Colonic mucosa (tissue), 4 donors: ENCODE data around the gene BAZ1B. TPM values are rescaled to one million over a fixed set of nuclear protein-coding genes. Genes with fewer than 3 reads are reported as not detected.
"Not testable (repeated sequence)": the region's sequence is repeated elsewhere in the genome, so short reads cannot be mapped to it uniquely, and the experiment has no call there.

Source experiments
- DNase-seq: peaks from one replicate; pipeline ENCODE4 v3.0.0-alpha.2; 2020
- H3K27ac ChIP-seq: fragments of 200-600 bp; one replicate; pipeline ENCODE4 v1.8.0; 2021
- H3K27me3 ChIP-seq: fragments of 200-600 bp; one replicate; pipeline ENCODE4 v1.8.0; 2021
- H3K36me3 ChIP-seq: fragments of 200-600 bp; one replicate; pipeline ENCODE4 v1.8.0; 2021
- H3K4me1 ChIP-seq: fragments of 200-600 bp; one replicate; pipeline ENCODE4 v1.8.0; 2021; ENCODE audit warnings: mild to moderate bottlenecking
- H3K4me3 ChIP-seq: fragments of 200-600 bp; one replicate; pipeline ENCODE4 v1.8.0; 2021
- H3K9ac ChIP-seq, 2 donors: one replicate each; pipeline ENCODE4 v1.7.0; 2013; ENCODE audit warnings: control low read depth in 2 of 2, low read depth in 2 of 2, low read length in 2 of 2
- H3K9me3 ChIP-seq: fragments of 200-600 bp; one replicate; pipeline ENCODE4 v1.8.0; 2021
- intact Hi-C: fragments of 100-400 bp; cut with DNase I; formaldehyde crosslinking; loops from one replicate; pipeline ENCODE4 v1.14.1; 2022
- total RNA-seq, 2 donors: library from RNA; stranded (reverse); fragmentation: NEBNext Ultra II Directional in 1 of 2; extraction: Animal tissue kit (Norgen Biotek cat#: 25700) in 1 of 2; gene quantifications; one replicate each; pipeline ENCODE4 v1.2.1, GENCODE V29; 2021
- TF ChIP-seq, protein P1 (sequence below): fragments of 200-600 bp; IDR thresholded peaks from one replicate; pipeline ENCODE4 v1.8.0; 2022; ENCODE audit warnings: antibody characterized with exemption, mild to moderate bottlenecking
- donor health status: healthy.
- donor health status: DM: no; HTN: no; CAD: no.
- donor health status: DM: no; HTN: no; CAD: no.

The BAZ1B gene
- total RNA-seq, 2 donors from 2014 or later: 43.9 to 58.4 TPM

DNA sequence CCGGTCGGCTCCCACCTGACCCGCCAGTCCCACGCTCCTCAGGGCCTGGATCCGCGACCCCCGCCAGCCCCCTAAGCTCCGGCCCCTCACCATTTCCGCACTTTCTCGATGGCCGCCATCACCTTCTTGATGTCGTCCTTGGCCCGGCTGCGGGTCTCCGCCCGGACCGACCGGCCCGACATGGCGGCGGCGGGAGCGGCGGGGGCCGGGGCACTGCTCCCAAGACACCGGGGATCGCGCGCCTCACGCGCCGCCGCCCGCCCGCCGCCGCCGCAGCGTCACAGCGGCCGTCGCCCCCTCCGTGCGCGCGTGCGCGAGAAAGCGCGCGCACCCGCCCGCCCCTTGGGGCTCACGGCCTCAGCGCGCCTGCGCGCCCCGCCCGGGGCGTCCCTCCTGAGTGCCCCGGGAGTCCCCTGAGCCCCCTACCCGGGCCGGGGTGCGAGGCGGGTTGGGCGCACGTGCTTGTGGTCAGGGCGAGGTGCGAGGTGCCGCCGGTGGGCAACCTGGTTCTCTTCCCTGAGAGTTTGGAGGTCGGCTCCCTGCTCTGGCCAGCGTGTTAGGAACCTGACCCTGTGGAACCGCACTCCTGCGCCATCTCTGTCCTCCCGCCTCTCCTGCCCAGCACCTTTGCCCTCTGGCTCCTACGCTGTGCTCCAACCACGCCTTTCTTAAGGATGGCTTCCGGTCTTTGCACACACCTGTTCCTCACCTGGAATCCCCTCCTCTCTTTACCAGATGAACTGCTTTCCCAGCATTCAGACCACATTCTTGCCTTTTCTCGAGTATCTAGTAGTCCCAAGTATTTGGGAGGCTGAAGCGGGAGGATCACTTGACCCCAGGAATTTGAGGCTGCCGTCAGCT lies 35.5 kb upstream of the BAZ1B start, which contains the start of gene BCL7B:
BCL7B (minus strand) TSS at position 294 of the 861 bp plus-strand sequence; CDS start at position 182, 112 bp downstream.
- TF ChIP-seq, protein P1, sequence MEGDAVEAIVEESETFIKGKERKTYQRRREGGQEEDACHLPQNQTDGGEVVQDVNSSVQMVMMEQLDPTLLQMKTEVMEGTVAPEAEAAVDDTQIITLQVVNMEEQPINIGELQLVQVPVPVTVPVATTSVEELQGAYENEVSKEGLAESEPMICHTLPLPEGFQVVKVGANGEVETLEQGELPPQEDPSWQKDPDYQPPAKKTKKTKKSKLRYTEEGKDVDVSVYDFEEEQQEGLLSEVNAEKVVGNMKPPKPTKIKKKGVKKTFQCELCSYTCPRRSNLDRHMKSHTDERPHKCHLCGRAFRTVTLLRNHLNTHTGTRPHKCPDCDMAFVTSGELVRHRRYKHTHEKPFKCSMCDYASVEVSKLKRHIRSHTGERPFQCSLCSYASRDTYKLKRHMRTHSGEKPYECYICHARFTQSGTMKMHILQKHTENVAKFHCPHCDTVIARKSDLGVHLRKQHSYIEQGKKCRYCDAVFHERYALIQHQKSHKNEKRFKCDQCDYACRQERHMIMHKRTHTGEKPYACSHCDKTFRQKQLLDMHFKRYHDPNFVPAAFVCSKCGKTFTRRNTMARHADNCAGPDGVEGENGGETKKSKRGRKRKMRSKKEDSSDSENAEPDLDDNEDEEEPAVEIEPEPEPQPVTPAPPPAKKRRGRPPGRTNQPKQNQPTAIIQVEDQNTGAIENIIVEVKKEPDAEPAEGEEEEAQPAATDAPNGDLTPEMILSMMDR: no peak
- H3K36me3 ChIP-seq: no peaks in the 10 kb centered on the region
- peak within 1 kb of the TSS; percentile 97 for H3K9ac ChIP-seq
- intact Hi-C loops: no loop called here
- peaks cover 14% of the 10 kb centered on the region for H3K4me1 ChIP-seq
- no peaks in the 10 kb centered on the region for H3K9me3 ChIP-seq
- no peaks in the 10 kb centered on the region for H3K27me3 ChIP-seq
- peak within 1 kb of the TSS; percentile 92 for H3K27ac ChIP-seq
- DNase-seq: peak; percentile 79
- H3K4me3 ChIP-seq: peak within 1 kb of the TSS; percentile 45

DNA sequence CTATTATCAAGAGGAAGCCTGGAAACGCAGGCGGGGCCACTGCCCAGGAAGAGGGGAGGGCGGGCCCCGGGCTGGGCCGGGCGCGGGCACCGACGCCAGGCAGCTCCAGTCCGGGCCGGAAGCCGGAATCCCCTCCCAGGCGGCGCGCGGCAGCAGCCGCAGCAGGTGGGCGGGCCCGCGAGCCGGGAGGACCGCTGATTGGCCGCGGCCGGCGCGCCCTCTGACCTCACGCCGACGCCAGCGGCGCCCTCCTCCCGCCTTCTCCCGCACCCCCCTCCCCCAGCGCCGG lies 35.0 kb upstream of the BAZ1B start:
- no peaks in the 10 kb centered on the region for H3K36me3 ChIP-seq
- H3K27ac ChIP-seq: peak overlapping the region; percentile 92
- H3K27me3 ChIP-seq: no peaks in the 10 kb centered on the region
- peak overlapping the region; percentile 45 for H3K4me3 ChIP-seq
- TF ChIP-seq, protein P1: no peak
- H3K9ac ChIP-seq: peak overlapping the region; percentile 97
- peak; percentile 93 for DNase-seq
- intact Hi-C loops: no loop called here
- no peaks in the 10 kb centered on the region for H3K9me3 ChIP-seq
- peaks cover 14% of the 10 kb centered on the region for H3K4me1 ChIP-seq

DNA sequence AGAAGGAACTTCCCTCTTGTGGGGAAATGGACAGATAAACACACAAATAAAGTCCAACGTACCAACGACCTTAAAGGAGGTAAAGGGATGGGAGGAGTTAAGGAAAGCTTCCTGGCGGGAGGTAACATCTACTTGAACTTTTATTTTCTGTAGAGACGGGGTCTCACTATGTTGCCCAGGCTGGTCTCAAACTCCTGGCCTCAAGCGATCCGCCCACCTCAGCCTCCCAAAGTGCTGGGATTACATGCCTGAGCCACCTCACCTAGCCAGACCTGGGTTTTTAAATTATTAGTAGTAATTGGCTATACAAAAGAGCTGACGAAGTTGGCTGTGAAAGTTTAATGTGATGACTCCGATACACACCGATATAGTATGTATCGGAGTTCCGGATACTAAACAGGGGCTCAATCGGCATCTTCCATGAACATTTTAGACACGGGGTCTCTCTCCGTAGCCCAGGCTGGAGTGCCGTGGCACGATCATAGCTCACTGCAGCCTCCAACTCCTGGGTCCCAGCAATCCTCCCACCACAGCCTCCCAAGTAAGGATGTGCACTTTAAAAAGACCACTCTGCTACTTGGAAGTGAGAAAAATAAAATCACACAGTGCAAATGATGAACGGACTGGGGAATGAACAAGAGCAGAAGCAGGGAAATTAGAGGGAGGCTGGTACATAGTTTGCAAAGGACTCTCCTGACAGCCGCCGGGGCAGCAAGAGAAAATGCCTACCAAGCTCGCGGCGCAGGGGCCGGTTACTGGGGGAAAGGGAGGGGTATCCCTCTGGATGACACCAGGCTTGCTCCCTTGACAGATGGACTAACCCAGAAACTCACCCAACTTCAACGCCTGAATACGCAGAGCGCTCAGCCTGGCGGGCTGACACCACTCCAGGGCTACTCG lies 34.4 kb upstream of the BAZ1B start:
- H3K27ac ChIP-seq: peak overlapping the region; percentile 92
- peaks cover 14% of the 10 kb centered on the region for H3K4me1 ChIP-seq
- DNase-seq: no peak
- no peaks in the 10 kb centered on the region for H3K36me3 ChIP-seq
- H3K4me3 ChIP-seq: peak overlapping the region; percentile 45
- TF ChIP-seq, protein P1: no peak
- H3K9ac ChIP-seq: peak overlapping the region; percentile 58 to 97
- H3K27me3 ChIP-seq: no peaks in the 10 kb centered on the region
- intact Hi-C loops: no loop called here
- H3K9me3 ChIP-seq: no peaks in the 10 kb centered on the region

DNA sequence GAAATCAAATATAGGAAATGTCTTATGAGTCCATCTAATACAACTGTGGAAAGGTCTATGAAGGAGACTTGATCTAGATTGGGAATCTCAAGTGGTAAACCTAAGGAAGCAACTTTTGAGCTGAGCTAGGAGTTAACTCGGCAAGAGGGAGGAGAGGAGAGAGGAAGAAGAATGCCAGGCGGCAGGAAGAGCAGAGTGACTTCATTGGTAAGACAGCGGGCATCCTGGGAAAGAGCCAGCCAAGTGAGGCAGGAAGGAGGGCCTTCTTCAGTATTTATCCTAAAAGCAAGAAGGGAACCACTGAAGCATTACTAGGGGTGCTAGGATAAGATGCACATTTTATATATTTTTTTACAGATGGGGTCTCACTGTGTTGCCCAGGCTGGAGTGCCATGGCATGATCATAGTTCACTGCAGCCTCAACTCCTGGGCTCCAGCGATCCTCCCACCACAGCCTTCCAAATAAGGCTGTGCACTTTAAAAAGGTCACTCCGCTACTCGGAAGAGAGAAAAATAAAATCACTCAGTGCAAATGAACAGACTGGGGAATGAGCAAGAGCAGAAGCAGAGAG lies 33.4 kb upstream of the BAZ1B start:
- no peaks in the 10 kb centered on the region for H3K27me3 ChIP-seq
- intact Hi-C loops: no loop called here
- peak overlapping the region; percentile 45 for H3K4me3 ChIP-seq
- H3K27ac ChIP-seq: peak overlapping the region; percentile 92
- H3K9me3 ChIP-seq: no peaks in the 10 kb centered on the region
- no peak for DNase-seq
- H3K4me1 ChIP-seq: peaks cover 17% of the 10 kb centered on the region
- TF ChIP-seq, protein P1: no peak
- peaks cover 5% of the 10 kb centered on the region for H3K36me3 ChIP-seq
- peak overlapping the region in 1 of 2 donors; percentile 97 for H3K9ac ChIP-seq

DNA sequence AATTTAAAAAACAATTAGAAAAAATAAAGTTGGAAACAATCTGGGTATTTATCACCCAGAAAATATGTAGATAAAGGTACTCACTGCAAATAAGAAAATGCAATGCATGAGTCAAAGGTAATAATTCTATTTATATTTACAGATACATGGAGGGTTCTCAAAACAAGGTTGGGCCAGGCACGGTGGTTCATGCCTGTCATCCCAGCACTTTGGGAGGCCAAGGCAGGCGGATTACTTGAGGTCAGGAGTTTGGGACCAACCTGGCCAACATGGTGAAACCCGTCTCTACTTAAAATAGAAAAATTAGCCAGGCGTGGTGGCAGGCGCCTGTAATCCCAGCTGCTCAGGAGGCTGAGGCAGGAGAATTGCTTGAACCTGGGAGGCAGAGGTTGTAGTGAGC lies 28.0 kb upstream of the BAZ1B start:
- not testable (repeated sequence) for H3K27me3 ChIP-seq

More for the DNA sequence above, 28.0 kb upstream of the BAZ1B start:
- DNase-seq, intact Hi-C loops, H3K36me3 ChIP-seq, H3K27ac ChIP-seq, H3K9me3 ChIP-seq, H3K9ac ChIP-seq, H3K4me1 ChIP-seq, H3K4me3 ChIP-seq: not testable (repeated sequence)
